Stomach (tissue), 9 donors: ENCODE measurements around the gene SLC39A6. TPM values are rescaled to one million over a fixed set of nuclear protein-coding genes. Genes with fewer than 3 reads are reported as not detected.

ENCODE experiments used
- DNase-seq, 2 donors: peaks; one replicate each; pipeline versions ENCODE4 v3.0.0 to v3.0.0-alpha.2; 2013 to 2019
- H3K27ac ChIP-seq, 5 donors: fragments of 200-600 bp in 4 of 5; sonication (generic) in 4 of 5; one replicate each; pipeline ENCODE4 v1.5.1; 2013 to 2019; ENCODE audit warnings: mild to moderate bottlenecking in 1 of 5, moderate library complexity in 1 of 5
- H3K27me3 ChIP-seq, 3 donors: fragments of 200-600 bp; sonication (generic); one replicate each; pipeline ENCODE4 v1.5.1; 2017 to 2019; ENCODE audit warnings: mixed run types in 1 of 3
- H3K36me3 ChIP-seq, 4 donors: fragments of 200-600 bp; sonication (generic); 1 replicate in 3 of 4; 2 replicates in 1 of 4; pipeline ENCODE4 v1.5.1; 2016 to 2019
- H3K4me1 ChIP-seq, 4 donors: fragments of 200-600 bp; sonication (generic); one replicate each; pipeline ENCODE4 v1.5.1; 2016 to 2019
- H3K4me3 ChIP-seq, 4 donors: fragments of 200-600 bp; sonication (generic) in 3 of 4; one replicate each; pipeline ENCODE4 v1.5.1; 2016 to 2019; ENCODE audit warnings: mild to moderate bottlenecking in 1 of 4
- H3K9me3 ChIP-seq, 4 donors: fragments of 200-600 bp; sonication (generic); one replicate each; pipeline ENCODE4 v1.5.1; 2016 to 2019
- EP300 ChIP-seq: sonication (generic); formaldehyde crosslinking; IDR thresholded peaks from one replicate; pipeline ENCODE4 v1.6.1; 2017; ENCODE audit warnings: antibody characterized with exemption
- POLR2A ChIP-seq, 4 donors: fragments of 450-650 bp; IDR thresholded peaks; one replicate each; pipeline ENCODE4 v1.6.1; 2016; ENCODE audit warnings: antibody characterized with exemption in 4 of 4, control low read depth in 2 of 4, mild to moderate bottlenecking in 1 of 4, moderate library complexity in 1 of 4
- POLR2AphosphoS5 ChIP-seq, 3 donors: sonication (generic); formaldehyde crosslinking; IDR thresholded peaks; one replicate each; pipeline ENCODE4 v1.6.1; 2016; ENCODE audit warnings: antibody characterized with exemption in 3 of 3
- WGBS, 5 donors: extraction: QIAGEN DNeasy Blood & Tissue Kit in 3 of 5; methylation state at CpG; one replicate each; pipeline versions ENCODE4 v1.1.5 to v1.1.7; 2013 to 2018; 5-methylcytosine and 5-hydroxymethylcytosine counted together
- intact Hi-C: fragments of 100-400 bp; cut with DNase I; formaldehyde crosslinking; loops from one replicate; pipeline ENCODE4 v1.15.1; 2023; ENCODE audit warnings: low total_unique reads
- polyA plus RNA-seq, 3 donors: library from polyadenylated mRNA; stranded (reverse); fragments of 200-250 nt; gene quantifications; one replicate each; pipeline ENCODE4 v1.2.3, GENCODE V29; 2013
- total RNA-seq, 5 donors: library from RNA; depleted of rRNA; stranded (reverse); fragments of >200 nt; gene quantifications; one replicate each; pipeline versions ENCODE4 v1.1.0 to v1.2.3, GENCODE V29; 2014 to 2016
- TF ChIP-seq, protein P1 (sequence below), 7 experiments: fragments of 450-650 bp in 4 of 7; fragments of 200-600 bp in 3 of 7; sonication (generic) in 3 of 7; IDR thresholded peaks; one replicate each; pipeline ENCODE4 v1.5.1; 2016 to 2019; ENCODE audit warnings: antibody characterized with exemption in 7 of 7, control low read depth in 2 of 7, mild to moderate bottlenecking in 1 of 7
- donor health status: healthy with polysubstance abuse.
- donor health status: Bipolar disorder and iron deficiency.
- donor health status: healthy.

Gene SLC39A6
- total and polyA plus RNA-seq, 8 donors: 4.0 to 33.9 (median 12.7) TPM

DNA sequence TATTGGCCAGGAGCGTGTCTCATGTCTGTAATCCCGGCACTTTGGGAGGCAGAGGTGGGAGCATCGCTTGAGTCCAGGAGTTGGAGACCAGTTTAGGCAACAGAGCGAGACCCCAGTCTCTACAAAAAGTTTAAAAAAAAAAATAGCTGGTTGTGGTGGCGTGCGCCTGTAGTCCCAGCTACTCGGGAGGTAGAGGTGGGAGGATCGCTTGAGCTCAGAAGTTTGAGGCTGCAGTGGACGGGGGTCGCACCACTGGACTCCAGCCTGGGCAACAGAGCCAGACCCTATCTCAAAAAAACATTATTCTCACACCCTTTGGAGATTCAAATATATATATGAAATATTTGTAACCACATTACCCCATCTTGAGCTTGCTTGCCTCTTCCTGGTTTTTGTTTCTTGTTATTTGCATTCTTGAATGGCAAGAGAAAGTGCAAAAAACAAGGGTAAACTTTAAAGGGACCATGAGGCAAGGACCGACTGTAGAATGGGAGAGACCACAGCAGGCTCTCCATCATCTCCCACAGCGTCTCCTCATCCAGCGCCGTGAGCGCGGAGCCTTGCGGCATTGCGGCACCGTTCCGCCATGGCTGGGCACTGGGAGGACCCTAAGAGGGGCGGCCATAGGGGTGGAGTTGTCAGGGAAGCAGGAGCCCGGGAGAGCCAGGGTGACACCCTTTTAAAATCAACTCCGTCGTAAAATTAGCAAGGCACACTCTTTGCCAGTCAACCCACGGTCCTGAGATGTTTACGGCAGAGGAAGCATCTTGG is 1.9 kb upstream of the SLC39A6 start:
- TF ChIP-seq POLR2A (IDR thresholded peaks at IDR 0.05) (no peak), POLR2AphosphoS5 (IDR thresholded peaks at IDR 0.05) (no peak), EP300 (no peak)
- TF ChIP-seq, protein P1, sequence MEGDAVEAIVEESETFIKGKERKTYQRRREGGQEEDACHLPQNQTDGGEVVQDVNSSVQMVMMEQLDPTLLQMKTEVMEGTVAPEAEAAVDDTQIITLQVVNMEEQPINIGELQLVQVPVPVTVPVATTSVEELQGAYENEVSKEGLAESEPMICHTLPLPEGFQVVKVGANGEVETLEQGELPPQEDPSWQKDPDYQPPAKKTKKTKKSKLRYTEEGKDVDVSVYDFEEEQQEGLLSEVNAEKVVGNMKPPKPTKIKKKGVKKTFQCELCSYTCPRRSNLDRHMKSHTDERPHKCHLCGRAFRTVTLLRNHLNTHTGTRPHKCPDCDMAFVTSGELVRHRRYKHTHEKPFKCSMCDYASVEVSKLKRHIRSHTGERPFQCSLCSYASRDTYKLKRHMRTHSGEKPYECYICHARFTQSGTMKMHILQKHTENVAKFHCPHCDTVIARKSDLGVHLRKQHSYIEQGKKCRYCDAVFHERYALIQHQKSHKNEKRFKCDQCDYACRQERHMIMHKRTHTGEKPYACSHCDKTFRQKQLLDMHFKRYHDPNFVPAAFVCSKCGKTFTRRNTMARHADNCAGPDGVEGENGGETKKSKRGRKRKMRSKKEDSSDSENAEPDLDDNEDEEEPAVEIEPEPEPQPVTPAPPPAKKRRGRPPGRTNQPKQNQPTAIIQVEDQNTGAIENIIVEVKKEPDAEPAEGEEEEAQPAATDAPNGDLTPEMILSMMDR (IDR thresholded peaks at IDR 0.05): no peak
- peak overlapping the region; percentile 76 to 88 (median 85) for H3K4me3 ChIP-seq
- peaks cover 24 to 50% (median 39%) of the 10 kb centered on the region in 4 donors for H3K4me1 ChIP-seq
- intact Hi-C loops: no loop called here
- no peaks in the 10 kb centered on the region for H3K27me3 ChIP-seq
- 88 to 92% (median 90%) methylated on average over 26 of the region's 26 CpGs for WGBS, 5 donors
- peaks cover 0 to 17% (median 7%) of the 10 kb centered on the region in 4 donors for H3K36me3 ChIP-seq
- DNase-seq: no peak
- H3K27ac ChIP-seq: peak overlapping the region in 1 of 5 donors; percentile 99
- H3K9me3 ChIP-seq: no peaks in the 10 kb centered on the region

DNA sequence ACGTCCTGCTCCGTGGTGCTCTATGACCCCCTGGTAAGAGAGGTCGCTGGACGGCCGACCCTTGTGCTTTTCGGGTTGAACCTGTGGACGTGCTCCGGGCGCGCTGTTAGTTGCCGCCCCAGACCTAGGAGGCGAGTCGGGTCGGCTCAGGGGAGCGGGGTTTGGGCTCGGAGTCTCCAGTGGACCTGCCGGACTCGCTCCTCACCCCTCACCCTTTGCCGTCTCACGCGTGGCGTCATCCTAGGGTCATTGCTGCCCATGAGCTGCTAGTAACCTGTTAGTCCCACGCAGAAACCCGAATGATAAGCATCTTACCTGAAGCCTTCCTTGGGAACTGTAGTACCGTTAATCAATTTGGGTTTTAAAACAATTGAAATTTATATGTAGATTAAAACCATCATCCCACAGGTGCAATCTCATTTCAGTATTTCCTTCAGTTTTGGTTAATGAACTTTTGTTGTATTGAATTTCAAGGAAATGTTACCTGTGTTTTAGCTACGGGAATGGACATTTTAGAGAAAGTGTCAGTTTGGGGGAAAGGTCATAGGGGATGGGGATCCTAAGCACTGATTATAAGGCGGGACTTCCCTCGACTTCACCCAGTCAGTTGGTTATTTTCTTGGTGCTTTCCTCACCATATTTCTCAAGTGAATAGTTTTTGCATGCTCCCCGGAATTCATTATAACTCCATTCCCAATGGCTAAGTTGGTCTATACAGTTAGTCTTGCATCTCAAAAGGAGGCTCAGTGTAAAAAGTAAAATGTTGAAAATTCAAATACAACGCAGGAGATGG is 1.1 kb upstream of the SLC39A6 start:
- Histone ChIP-seq H3K27ac (peak overlapping the region; percentile 98 to 99 (median 99)), H3K27me3 (no peaks in the 10 kb centered on the region), H3K4me3 (peak overlapping the region; percentile 76 to 88 (median 85)), H3K4me1 (peaks cover 24 to 50% (median 39%) of the 10 kb centered on the region in 4 donors), H3K9me3 (no peaks in the 10 kb centered on the region), H3K36me3 (peaks cover 0 to 13% (median 5%) of the 10 kb centered on the region in 4 donors)
- TF ChIP-seq POLR2AphosphoS5 (IDR thresholded peaks at IDR 0.05) (no peak), EP300 (no peak), POLR2A (IDR thresholded peaks at IDR 0.05) (no peak)
- TF ChIP-seq, protein P1 (IDR thresholded peaks at IDR 0.05): no peak
- intact Hi-C loops: no loop called here
- WGBS, 5 donors: 1 to 5% (median 2%) methylated on average over 21 to 30 of the region's 30 CpGs
- peak in 1 of 2 donors; percentile 9 for DNase-seq

DNA sequence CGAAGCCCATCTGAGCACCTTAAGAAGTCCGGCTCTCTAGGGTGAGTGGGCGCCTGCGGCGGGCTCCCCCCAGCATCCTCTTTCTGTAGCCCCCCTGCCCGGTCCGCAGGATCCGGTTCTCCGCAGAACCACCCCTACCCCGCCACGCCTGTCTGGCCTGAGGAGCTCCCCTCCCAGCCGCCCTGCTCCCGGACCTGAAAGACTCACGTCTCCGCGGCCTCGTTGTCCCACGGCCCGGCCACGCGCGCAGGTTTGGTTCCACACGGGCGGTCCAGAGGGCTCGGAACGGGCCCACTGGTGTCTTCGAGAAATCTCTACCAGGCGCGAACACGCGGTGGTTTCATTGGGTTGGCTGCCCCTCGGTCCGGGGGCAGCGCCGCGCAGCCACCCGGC is 237 bp downstream of the SLC39A6 start:
- H3K9me3 ChIP-seq: no peaks in the 10 kb centered on the region
- peaks cover 0 to 14% (median 10%) of the 10 kb centered on the region in 4 donors for H3K36me3 ChIP-seq
- intact Hi-C loops: no loop called here
- H3K27ac ChIP-seq: peak overlapping the region; percentile 98 to 99 (median 99)
- peak overlapping the region; percentile 76 to 88 (median 85) for H3K4me3 ChIP-seq
- H3K27me3 ChIP-seq: no peaks in the 10 kb centered on the region
- WGBS, 5 donors: 0 to 1% (median 0%) methylated on average over 23 to 37 of the region's 37 CpGs
- TF ChIP-seq POLR2AphosphoS5 (IDR thresholded peaks at IDR 0.05) (no peak), EP300 (no peak), POLR2A (IDR thresholded peaks at IDR 0.05) (no peak)
- TF ChIP-seq, protein P1 (IDR thresholded peaks at IDR 0.05): no peak
- peaks cover 24 to 43% (median 37%) of the 10 kb centered on the region in 4 donors for H3K4me1 ChIP-seq
- no peak for DNase-seq

DNA sequence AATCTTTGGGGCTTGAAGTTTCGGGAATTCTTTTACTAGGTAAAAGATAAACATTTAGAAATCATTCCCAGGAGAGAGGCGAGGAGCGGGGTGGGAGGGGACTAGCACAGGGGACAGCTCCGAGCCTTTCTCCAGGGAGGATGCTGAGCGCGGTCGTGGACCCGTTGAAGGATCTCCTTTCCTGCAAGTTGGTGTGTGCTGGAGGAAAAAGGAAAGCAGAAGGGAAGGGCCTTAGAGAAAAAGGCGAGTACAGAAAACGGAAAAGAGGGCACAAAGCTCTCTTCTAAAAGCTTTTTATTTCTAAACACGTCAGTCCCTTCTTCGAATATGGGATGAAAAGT is 640 bp downstream of the SLC39A6 start:
- DNase-seq: no peak
- TF ChIP-seq POLR2A (IDR thresholded peaks at IDR 0.05) (no peak), POLR2AphosphoS5 (IDR thresholded peaks at IDR 0.05) (no peak), EP300 (no peak)
- TF ChIP-seq, protein P1 (IDR thresholded peaks at IDR 0.05): no peak
- Histone ChIP-seq H3K27me3 (no peaks in the 10 kb centered on the region), H3K4me3 (peak overlapping the region; percentile 76 to 88 (median 85)), H3K36me3 (peaks cover 0 to 17% (median 13%) of the 10 kb centered on the region in 4 donors), H3K4me1 (peaks cover 24 to 42% (median 37%) of the 10 kb centered on the region in 4 donors), H3K27ac (peak overlapping the region in 4 of 5 donors; percentile 98 to 99 (median 98)), H3K9me3 (no peaks in the 10 kb centered on the region)
- 1 to 3% (median 1%) methylated on average over 12 of the region's 12 CpGs for WGBS, 5 donors
- intact Hi-C loops: no loop called here
